GM20000 (cell line): ENCODE results near the gene ABCC8.

Experiments
- DNase-seq: peaks from one replicate; pipeline ENCODE4 v3.0.0; 2012; ENCODE audit warnings: low spot score
- CTCF ChIP-seq: IDR thresholded peaks from 2 replicates; pipeline ENCODE4 v1.5.1; 2012; ENCODE audit warnings: mild to moderate bottlenecking, control low read depth; ENCODE audit errors: extremely low read depth, missing control alignments

The ABCC8 gene

GRCh38 chr11:17483505-17483904 lies 6.9 kb upstream of the ABCC8 start:
- no peak for TF ChIP-seq CTCF
- DNase-seq: no peak

GRCh38 chr11:17481905-17482304 lies 5.3 kb upstream of the ABCC8 start:
- no peak for TF ChIP-seq CTCF
- DNase-seq: no peak

GRCh38 chr11:17479284-17480214 lies 2.9 kb upstream of the ABCC8 start:
- no peak for TF ChIP-seq CTCF
- no peak for DNase-seq

- no peak for DNase-seq
- no peak for TF ChIP-seq CTCF
Measured at GRCh38 chr11:17478070-17478469, 1.4 kb upstream of the ABCC8 start.

- no peak for TF ChIP-seq CTCF
- DNase-seq: no peak
Measured at GRCh38 chr11:17477361-17477760, 716 bp upstream of the ABCC8 start.

- no peak for TF ChIP-seq CTCF
- DNase-seq: no peak
Measured at GRCh38 chr11:17477084-17477333, 364 bp upstream of the ABCC8 start.

- no peak for DNase-seq
- no peak for TF ChIP-seq CTCF
Measured at GRCh38 chr11:17475666-17476316, 854 bp downstream of the ABCC8 start.
